H54 (cell line): ENCODE data around the gene KLHL6.

Experiments used
- DNase-seq: peaks from one replicate; pipeline ENCODE4 v3.0.0; 2011; ENCODE audit warnings: low spot score, mixed read lengths; ENCODE audit not compliant: insufficient read length
- FAIRE-seq: peaks from 3 replicates; lab custom pipeline; 2011; peaks lifted over from hg19 to GRCh38; lab: Jason Lieb, UNC
- POLR2A ChIP-seq: IDR thresholded peaks from 2 replicates; pipeline ENCODE4 v1.6.1; 2011; ENCODE audit warnings: low read depth, mild to moderate bottlenecking, low read length

The KLHL6 gene

GRCh38 chr3:183498634-183499033 lies 56.9 kb downstream of the KLHL6 start:
- FAIRE-seq: no peak
- TF ChIP-seq POLR2A: no peak
- no peak for DNase-seq

GRCh38 chr3:183497313-183497712 lies 58.2 kb downstream of the KLHL6 start:
- no peak for FAIRE-seq
- no peak for TF ChIP-seq POLR2A
- no peak for DNase-seq

- DNase-seq (no peak), FAIRE-seq (no peak)
- no peak for TF ChIP-seq POLR2A
Observed at GRCh38 chr3:183496311-183496710, 59.2 kb downstream of the KLHL6 start.

- FAIRE-seq (no peak), DNase-seq (no peak)
- no peak for TF ChIP-seq POLR2A
Observed at GRCh38 chr3:183494341-183494740, 61.2 kb downstream of the KLHL6 start.

GRCh38 chr3:183493296-183494045 lies 62.0 kb downstream of the KLHL6 start:
- no peak for TF ChIP-seq POLR2A
- DNase-seq (no peak), FAIRE-seq (no peak)

- no peak for TF ChIP-seq POLR2A
- no peak for FAIRE-seq
- no peak for DNase-seq
Observed at GRCh38 chr3:183492849-183493179, 62.7 kb downstream of the KLHL6 start.

GRCh38 chr3:183491923-183492848 lies 63.3 kb downstream of the KLHL6 start:
- DNase-seq (no peak), FAIRE-seq (no peak)
- TF ChIP-seq POLR2A: no peak

- no peak for TF ChIP-seq POLR2A
- FAIRE-seq (no peak), DNase-seq (no peak)
Observed at GRCh38 chr3:183491109-183491922, 64.2 kb downstream of the KLHL6 start.

- FAIRE-seq (no peak), DNase-seq (no peak)
- no peak for TF ChIP-seq POLR2A
Observed at GRCh38 chr3:183490653-183491052, 64.9 kb downstream of the KLHL6 start.

GRCh38 chr3:183490211-183490601 lies 65.3 kb downstream of the KLHL6 start:
- FAIRE-seq: no peak
- DNase-seq: no peak
- no peak for TF ChIP-seq POLR2A

- FAIRE-seq: peak; percentile 60
- TF ChIP-seq POLR2A: no peak
- no peak for DNase-seq
Observed at GRCh38 chr3:183489455-183490210, 65.9 kb downstream of the KLHL6 start.

- TF ChIP-seq POLR2A: no peak
- DNase-seq (no peak), FAIRE-seq (no peak)
Observed at GRCh38 chr3:183488343-183488742, 67.2 kb downstream of the KLHL6 start.

- no peak for TF ChIP-seq POLR2A
Observed at GRCh38 chr3:183487896-183488295, 67.6 kb downstream of the KLHL6 start.

More at GRCh38 chr3:183487896-183488295, 67.6 kb downstream of the KLHL6 start:
- DNase-seq (no peak), FAIRE-seq (no peak)
